ENCODE results near the gene ADCY5.

The ADCY5 gene

GRCh38 chr3:123432832-123433523 is 15.9 kb downstream of the ADCY5 start:
- in situ Hi-C loops (cut with HindIII; ENCODE audit: low pct_ligation_motif_present, low pct_unique_long_range_greater_than_20kb, low sequenced_read_pairs): no loop called here

GRCh38 chr3:123431658-123432324 is 17.1 kb downstream of the ADCY5 start:
- in situ Hi-C loops (cut with HindIII; ENCODE audit: low pct_ligation_motif_present, low pct_unique_long_range_greater_than_20kb, low sequenced_read_pairs): no loop called here
- no peak for DNase-seq

More at GRCh38 chr3:123432832-123433523, 15.9 kb downstream of the ADCY5 start:
- DNase-seq: no peak

DNA sequence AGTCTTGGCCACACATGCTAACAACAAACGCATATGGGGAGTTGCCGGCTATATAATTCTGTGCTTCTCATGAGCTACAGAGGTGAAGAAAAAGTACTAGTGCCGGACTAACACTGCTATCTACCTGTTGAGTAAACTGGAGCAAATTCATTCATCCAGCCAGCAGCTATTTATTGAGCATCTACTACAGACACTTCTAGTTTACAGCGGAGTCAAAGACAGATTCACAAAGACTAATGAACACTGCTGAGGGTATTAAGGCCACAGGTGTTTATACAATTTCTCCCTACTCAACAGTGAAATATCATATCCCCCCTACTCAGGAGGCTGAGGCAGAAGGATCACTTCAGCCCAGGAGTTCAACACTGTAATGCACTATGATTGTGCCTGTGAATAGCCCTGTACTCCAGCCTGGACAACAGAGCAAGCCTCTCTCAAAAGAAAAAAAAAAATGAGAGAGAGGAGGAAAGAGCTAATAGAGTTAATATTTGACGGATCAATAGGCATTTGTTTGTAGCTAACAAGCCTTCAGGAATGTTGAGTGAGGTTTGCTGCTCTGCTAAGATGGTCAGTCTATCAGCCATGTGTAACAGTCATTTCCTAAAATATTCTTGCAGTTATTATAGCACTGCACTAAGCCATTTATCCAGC is 17.8 kb downstream of the ADCY5 start:
- in situ Hi-C loops (cut with HindIII; ENCODE audit: low pct_ligation_motif_present, low pct_unique_long_range_greater_than_20kb, low sequenced_read_pairs): no loop called here
- peak; percentile 7 for DNase-seq

- no peak for DNase-seq
- in situ Hi-C loops (cut with HindIII; ENCODE audit: low pct_ligation_motif_present, low pct_unique_long_range_greater_than_20kb, low sequenced_read_pairs): no loop called here
Measured at GRCh38 chr3:123430266-123430665, 18.6 kb downstream of the ADCY5 start.

GRCh38 chr3:123429362-123430125 is 19.3 kb downstream of the ADCY5 start:
- in situ Hi-C loops (cut with HindIII; ENCODE audit: low pct_ligation_motif_present, low pct_unique_long_range_greater_than_20kb, low sequenced_read_pairs): no loop called here
- no peak for DNase-seq

DNA sequence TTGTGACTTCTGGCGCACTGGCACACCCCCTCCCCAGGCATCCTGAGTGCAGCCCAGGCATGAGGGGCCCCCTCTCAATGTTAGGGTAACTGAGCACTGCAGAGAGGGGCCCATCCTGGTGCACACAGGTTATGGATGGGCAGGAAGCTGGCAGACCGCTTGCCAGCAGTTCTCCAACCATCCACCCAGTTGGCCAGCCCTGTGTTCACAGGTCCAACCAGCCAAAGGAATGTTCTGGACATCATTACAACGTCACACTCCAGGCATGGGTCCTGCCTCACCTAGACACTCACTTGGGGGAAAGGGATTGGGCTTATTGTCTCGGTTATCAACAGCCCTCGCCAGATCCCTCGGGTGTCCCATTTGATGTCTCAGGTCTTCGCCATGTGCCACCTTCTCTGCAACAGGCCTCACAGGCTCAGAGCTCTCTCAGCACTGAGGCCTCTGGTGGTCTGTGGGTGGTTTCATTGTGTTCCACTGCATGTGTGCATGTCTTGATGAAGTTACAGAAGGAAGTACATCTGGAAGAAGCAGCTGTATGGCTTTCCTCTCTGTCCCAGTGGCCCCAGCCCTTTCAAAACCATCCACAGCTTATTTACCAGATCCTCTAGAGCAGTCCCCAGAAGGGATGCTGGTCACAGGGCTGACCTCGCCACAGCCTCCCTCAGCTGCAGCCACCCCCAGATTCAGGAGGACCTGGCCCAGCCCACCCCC is 23.7 kb downstream of the ADCY5 start:
- DNase-seq: no peak
- in situ Hi-C loops (cut with HindIII; ENCODE audit: low pct_ligation_motif_present, low pct_unique_long_range_greater_than_20kb, low sequenced_read_pairs): no loop called here

DNA sequence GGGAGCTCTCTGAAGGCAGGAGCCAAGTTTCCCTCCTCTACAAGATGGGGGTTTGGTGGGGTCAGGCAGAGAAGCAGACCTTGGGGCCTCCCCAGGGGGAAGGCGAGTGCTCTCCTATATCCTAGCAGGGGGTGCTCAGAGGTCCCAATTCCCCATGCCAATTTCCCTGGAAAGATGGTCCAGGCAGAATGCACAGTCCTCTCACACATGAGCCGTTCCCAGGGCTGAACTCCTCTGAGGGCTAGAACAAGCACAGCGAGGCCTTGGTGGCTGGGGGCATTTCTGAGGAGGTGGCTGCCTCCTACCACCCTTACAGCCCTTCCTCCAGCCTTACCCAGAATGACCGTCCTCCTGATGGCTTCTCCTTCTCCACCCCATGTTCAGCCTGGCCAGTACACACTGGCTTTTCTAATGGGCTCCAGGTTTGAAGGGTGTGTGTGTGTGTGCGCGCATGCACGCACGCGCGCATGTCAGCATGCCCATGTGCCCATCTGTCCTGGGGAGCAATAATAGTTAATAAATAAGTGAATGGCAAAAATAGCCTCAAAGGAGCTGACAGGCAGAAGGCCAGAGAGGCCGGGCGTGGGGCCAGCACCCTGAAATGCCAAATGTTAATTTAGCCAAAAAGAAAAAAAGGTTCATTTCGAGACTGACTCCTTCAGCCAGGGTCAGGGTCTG is 24.4 kb downstream of the ADCY5 start:
- in situ Hi-C loops (cut with HindIII; ENCODE audit: low pct_ligation_motif_present, low pct_unique_long_range_greater_than_20kb, low sequenced_read_pairs): no loop called here
- no peak for DNase-seq

DNA sequence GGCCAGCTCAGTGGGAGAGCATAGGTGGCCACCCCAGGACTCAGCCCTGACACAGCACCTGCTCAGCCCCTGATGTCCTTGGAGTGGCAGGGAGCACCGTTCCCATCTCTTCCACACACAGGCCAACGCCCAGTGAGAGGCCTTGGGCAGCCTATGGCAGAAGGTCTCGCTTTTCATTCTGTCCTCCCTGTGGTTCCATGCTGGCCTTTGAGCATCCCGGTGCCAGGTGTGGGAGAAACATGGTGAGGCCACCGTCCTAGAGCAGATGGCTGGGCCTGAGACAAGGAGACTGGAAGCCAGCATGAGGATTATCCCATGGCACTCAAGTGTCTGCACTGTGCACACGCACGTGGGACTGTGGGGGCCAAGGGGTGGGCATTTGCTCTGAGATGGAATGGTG is 25.1 kb downstream of the ADCY5 start:
- DNase-seq: no peak
- in situ Hi-C loops (cut with HindIII; ENCODE audit: low pct_ligation_motif_present, low pct_unique_long_range_greater_than_20kb, low sequenced_read_pairs): no loop called here

DNA sequence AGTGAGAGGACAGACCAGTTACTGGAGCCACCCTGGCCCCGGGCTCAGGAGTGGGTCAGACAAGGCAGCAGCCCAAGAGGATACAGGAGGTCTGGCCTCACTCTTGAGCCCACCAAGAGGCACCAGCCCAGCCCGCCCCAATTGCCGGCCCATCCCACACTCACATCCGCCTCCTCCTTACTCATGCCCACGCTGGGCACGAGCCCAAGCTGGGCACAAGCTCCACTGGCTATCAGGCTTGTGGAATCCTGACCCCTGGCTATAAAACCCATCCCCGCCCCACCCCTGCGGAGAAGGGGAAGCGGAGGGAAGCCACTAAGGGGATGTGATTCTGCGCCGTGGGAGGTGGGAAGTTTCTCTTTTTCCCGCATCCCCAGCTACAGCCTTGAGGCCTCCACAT is 25.9 kb downstream of the ADCY5 start:
- DNase-seq: no peak
- in situ Hi-C loops (cut with HindIII; ENCODE audit: low pct_ligation_motif_present, low pct_unique_long_range_greater_than_20kb, low sequenced_read_pairs): no loop called here

DNA sequence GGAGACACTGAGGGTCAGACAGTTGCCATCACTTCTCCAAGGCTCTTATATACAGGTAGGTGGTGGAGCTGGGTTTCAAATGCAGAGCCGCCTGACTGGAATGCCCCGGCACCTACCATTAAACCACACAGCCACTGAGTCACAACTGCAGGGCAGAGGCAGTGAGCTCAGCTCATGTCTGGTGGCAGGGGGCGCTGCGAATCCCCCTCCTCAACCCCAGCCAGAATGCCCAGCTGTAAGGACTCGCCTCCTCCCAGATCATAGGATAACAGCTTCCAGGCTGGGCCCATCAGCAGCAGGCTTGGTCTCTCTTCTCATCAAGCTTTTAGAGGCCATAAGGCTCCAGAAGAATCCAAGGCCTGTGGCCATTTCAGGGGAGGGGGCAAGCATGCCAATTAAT is 26.4 kb downstream of the ADCY5 start:
- DNase-seq: no peak

DNA sequence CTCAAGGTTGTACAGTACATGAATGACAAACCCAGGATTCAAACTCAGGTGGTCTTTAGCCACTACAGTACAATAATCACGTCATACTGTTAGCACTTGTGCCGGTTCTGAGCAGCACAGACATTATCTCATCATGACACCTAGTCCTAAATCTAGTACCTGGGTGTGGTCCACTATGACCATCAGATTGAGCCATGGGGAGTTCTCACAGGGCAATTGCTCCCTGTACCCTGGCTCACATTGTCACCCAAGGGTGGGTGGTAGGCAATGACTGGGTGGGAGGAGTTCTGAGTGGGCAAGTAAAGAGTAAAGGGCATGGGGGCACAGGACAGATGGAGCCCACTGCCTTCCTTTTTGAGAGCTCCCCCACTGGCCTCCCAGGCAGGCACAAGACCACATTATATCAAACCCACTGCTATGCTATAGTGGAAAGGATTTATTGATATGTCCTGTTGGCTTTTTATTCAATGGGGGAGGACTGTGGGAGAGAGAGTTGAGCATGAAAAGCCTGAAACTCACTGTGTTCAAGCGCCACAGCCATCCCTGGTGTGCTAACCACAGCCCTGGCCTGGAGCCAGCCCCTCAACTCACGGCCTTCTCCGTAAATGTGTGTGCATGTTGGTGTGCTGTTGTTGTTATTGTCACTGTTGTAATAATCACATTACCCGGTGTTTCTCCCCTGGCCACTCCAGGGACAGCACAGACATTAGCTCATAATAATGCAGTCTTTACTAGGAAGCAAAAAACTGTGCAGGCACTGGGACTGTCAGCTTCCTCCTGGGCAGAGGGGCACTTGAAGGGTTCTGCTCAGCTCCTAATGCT is 27.3 kb downstream of the ADCY5 start:
- DNase-seq: no peak
- in situ Hi-C loops (cut with HindIII; ENCODE audit: low pct_ligation_motif_present, low pct_unique_long_range_greater_than_20kb, low sequenced_read_pairs): no loop called here

More for the DNA sequence above, 26.4 kb downstream of the ADCY5 start:
- in situ Hi-C loops (cut with HindIII; ENCODE audit: low pct_ligation_motif_present, low pct_unique_long_range_greater_than_20kb, low sequenced_read_pairs): no loop called here

DNA sequence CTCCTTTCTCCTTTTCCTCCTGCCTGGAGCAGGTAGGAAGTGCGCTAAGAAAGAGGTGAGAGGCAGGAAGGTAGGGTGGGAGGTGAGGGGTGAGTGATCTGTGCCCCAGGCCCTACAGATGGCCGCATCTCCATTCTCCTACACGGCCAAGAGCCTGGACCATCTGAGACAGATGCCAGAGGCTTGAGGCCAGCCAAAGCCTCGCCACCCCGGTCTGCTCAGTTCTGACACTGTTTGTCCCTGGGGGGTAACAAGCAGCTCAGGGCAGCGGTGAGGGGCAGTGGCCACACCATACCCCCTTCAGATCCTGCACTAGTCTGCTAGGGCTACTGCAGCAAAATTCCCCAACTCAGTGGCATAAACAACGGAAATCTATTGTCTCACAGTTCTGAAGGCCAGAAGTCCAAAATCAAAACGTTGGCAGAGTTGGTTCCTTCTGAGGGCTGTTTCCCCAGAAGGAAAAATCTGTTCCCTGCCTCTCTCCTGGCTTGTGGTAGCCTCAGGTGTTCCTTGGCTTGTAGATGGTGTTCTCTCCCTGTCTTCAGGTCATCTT is 28.4 kb downstream of the ADCY5 start:
- in situ Hi-C loops (cut with HindIII; ENCODE audit: low pct_ligation_motif_present, low pct_unique_long_range_greater_than_20kb, low sequenced_read_pairs): no loop called here
- no peak for DNase-seq

GRCh38 chr3:123419850-123420297 is 29.0 kb downstream of the ADCY5 start:
- no peak for DNase-seq
- in situ Hi-C loops (cut with HindIII; ENCODE audit: low pct_ligation_motif_present, low pct_unique_long_range_greater_than_20kb, low sequenced_read_pairs): no loop called here

GRCh38 chr3:123419181-123419849 is 29.6 kb downstream of the ADCY5 start:
- in situ Hi-C loops (cut with HindIII; ENCODE audit: low pct_ligation_motif_present, low pct_unique_long_range_greater_than_20kb, low sequenced_read_pairs): no loop called here
- no peak for DNase-seq

DNA sequence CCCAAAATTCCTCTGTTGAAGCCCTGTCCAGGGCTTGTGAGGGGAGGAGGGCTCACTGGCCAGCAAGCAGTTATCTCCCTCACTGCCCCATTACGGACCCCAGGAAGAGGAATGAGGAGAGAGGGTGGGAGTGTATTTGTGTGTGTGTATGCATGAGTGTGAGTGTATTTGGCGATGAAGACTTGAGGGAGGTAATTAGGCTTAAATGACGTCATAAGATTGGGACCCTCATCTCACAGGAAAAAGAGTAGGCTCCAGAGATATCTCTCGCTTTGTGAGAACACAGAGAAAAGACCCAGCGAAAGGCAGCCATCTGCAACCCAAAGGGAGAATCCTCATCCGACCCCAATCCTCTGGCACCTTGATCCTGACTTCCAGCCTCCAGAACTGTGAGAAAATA is 32.2 kb downstream of the ADCY5 start:
- no peak for DNase-seq
- in situ Hi-C loops (cut with HindIII; ENCODE audit: low pct_ligation_motif_present, low pct_unique_long_range_greater_than_20kb, low sequenced_read_pairs): no loop called here

DNA sequence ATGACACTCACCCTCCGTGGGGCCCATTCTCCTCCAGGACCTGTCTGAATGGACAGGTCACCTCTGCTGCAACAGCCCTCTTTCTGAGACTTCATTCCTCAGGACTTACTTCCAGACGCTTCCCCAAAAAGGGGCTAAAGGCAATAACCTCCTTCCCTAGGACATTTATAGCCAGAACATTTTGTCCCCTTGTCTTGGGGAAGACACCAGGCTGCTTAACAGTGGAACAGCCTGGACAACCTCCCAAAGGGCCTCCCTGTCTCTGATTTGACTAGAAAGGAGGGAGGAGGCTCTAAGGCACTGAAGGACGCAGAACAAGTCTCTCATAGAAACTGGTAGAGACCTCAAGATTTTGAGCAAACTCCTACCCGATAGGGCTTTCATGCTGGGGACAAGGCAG is 32.7 kb downstream of the ADCY5 start:
- in situ Hi-C loops (cut with HindIII; ENCODE audit: low pct_ligation_motif_present, low pct_unique_long_range_greater_than_20kb, low sequenced_read_pairs): no loop called here
- DNase-seq: no peak
